Measurements from ENCODE around the gene NUDC.

DNA sequence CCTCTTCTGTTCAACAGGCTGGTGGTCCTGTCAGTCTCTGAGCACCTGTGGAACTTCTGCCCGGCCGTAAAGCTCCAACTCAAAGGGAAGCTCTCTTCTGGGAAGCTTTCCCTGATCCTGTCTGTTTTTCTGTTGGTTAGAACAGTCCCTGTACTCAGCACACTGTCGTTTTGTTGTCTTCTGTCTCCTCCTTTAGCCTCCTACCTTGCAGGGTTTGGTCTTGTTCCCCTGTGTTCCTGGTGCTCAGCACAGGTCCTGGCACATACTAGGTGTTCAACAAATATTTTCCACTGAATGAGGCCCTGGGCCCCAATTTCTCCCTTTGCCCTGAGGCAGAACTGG is 39.1 kb downstream of the NUDC start:
- TF ChIP-seq, protein P1, sequence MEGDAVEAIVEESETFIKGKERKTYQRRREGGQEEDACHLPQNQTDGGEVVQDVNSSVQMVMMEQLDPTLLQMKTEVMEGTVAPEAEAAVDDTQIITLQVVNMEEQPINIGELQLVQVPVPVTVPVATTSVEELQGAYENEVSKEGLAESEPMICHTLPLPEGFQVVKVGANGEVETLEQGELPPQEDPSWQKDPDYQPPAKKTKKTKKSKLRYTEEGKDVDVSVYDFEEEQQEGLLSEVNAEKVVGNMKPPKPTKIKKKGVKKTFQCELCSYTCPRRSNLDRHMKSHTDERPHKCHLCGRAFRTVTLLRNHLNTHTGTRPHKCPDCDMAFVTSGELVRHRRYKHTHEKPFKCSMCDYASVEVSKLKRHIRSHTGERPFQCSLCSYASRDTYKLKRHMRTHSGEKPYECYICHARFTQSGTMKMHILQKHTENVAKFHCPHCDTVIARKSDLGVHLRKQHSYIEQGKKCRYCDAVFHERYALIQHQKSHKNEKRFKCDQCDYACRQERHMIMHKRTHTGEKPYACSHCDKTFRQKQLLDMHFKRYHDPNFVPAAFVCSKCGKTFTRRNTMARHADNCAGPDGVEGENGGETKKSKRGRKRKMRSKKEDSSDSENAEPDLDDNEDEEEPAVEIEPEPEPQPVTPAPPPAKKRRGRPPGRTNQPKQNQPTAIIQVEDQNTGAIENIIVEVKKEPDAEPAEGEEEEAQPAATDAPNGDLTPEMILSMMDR (IDR thresholded peaks at IDR 0.05), result no peak
- no peak for TF ChIP-seq POLR2A (IDR thresholded peaks at IDR 0.05)

All from body of pancreas (tissue), 4 donors.